ENCODE results near the gene UBE2U.
"Not testable (repeated sequence)": the region's sequence is repeated elsewhere in the genome, so short reads cannot be mapped to it uniquely, and the experiment has no call there.

Gene UBE2U

DNA sequence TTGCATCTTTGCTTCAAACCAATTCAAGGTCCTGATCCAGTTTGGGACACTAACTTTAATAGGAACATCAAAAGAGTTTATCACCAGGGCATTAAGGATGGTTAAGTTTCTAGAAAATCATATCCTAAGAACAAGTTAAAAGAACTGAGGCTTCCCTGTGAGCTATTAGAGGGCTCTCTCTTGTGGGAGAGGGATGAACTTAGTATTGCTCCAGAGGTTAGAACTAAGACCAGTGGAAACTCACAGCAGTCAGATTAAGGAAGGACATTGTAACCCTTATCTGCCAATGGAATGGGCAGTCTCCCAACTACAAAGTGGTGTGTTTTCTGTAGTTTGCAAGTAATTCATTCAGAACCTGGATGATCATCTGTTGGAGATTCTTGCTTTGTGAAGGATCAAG lies 36.8 kb downstream of the UBE2U start:
- DNase-seq (ENCODE audit: low read depth), result peak; percentile 10

DNA sequence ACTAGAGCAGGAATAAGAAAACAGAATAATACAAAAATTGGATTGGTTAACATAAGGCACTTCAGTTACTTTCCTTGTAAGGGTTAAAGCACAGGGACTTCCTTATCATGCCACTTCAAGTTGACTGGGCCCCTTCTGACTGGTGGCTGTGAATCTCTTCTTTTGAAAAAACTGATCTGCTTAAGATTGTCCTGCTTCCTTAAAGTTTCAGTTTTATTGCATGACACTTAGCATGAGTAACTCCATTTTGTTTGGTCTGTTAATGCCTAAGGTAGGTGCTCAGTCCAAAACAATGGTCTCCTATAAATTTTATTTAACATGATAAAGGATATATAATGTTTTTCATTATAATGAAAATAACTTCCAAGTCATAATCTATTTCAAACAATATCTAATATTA lies 37.6 kb downstream of the UBE2U start:
- DNase-seq (ENCODE audit: low read depth), result no peak

DNA sequence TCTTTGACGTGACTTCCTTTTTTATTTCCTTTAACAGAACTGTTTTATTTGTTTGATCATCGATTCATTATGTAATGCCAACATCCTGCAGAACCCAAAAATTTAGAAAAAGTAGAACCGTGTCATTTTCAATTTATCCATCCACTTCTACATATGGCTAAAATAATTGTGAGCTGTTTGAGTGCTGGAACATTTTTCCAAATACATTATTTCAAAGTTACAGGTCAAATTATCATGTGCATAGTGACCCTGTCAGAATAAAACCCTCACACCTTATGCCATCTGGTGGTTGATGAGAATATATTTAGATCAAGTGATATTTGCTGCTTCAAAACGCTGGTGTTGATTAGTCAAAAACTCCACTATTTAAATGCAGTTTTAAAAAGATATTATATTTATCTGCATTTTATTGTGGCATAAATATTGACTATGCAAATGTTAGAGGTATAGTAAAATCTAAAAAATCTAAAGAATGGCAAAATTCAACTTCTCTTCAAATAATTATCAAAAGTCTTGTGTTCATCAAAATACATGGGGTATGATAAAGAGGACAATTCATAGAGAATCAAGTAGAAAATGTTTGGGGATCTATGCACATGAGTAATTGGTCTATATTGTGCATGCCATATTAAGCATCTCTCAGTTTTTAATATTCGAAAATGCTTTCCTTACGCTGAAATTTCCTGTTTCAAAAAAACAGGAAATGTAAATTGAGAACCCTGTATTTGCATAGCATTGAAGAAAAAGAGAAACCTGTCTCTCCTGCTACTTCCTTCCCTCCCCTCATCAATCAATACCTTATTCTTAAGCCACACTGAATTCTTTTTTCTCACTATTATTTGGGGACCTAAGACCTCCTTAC lies 39.7 kb downstream of the UBE2U start:
- DNase-seq (ENCODE audit: low read depth), result peak; percentile 60

DNA sequence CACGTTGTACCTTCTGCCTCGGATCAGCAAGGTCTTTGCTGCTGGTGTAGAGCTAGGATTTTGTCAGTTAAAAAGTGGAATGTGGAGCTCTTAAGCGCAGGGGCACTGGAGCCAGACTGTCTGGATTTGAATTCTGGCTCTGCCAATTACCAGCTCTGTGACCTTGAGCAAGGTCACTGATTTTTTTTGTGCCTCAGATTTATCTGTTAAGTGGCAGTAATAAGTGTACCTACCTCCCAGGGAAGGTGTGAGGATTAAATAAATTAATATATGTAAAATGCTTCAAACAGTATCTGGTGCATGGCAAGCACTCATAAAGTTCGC lies 40.3 kb downstream of the UBE2U start:
- DNase-seq (ENCODE audit: low read depth), result no peak

DNA sequence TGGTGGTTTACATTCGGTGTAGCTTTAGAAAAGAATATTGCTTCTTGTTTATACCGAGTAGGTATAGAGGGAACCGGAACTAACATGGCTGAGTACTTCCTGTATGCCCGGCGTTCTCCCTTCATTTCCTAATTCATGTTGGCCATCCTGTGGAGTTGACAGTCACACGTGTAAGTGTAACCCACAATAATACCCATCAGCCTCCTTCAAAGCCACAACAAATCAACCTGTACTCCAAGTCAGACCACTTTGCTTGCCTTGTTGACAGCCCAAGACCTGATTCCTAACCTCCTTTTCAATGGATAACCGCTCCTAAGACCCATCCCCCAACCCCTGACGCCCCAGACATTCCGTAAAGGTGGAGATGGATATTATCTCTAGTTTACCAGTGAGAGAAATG lies 42.1 kb downstream of the UBE2U start:
- no peak for DNase-seq (ENCODE audit: low read depth)

DNA sequence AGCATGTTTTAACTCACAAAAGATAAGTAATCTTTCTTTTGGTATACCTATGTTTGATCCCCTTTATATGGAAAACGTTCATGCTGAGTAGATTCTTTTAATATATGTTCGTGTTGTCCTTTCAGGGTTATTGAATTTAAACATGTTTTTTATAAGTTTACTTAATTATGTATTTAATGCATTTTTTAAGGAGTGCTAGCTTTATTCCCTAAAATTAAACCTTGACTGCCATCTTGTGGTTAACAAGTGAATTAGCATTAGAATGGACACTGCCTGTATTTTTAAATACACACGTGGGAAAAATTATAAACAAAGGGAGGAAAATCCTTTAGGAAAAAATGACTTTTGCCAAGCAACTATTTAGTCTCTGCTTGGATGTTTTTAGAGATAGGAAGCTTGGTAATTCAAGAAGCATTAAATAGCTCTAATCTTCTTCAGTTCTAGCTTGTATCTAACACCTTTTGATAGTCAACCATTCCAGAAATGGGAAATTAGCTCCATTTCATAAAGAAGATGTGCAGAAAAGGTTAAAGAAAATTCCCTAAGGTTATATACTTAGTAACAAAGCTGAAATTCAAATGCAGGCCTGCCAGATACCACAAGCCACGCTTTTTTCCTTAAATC lies 43.0 kb downstream of the UBE2U start:
- DNase-seq (ENCODE audit: low read depth), result no peak

DNA sequence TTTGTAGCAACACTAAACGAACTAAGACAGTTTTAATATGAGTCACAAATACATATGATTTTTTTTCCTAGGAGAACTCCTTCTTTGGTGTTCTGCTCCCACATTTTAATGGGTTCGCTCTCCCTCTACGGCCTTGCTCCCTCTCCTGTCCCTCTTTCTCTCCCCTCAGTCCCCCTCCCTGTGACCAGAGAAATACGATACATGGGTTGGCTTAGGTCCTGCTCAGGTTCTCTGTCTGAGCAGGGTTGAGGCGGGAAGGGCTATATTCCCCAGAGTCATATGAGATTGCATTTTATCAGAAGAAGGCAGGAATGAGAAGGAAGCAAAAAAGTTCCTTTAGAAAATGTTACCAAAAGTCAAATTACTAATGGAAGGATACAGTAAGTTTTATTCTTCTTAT lies 44.6 kb downstream of the UBE2U start:
- DNase-seq (ENCODE audit: low read depth), result no peak

DNA sequence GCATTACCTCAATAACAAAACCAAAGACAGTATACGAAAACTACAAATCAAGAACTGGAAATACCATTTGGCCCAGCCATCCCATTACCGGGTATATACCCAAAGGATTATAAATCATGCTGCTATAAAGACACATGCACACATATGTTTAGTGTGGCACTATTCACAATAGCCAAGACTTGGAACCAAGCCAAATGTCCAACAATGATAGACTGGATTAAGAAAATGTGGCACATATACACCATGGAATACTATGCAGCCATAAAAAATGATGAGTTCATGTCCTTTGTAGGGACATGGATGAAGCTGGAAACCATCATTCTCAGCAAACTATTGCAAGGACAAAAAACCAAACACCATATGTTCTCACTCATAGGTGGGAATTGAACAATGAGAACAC lies 47.0 kb downstream of the UBE2U start:
- DNase-seq (ENCODE audit: low read depth), result not testable (repeated sequence)

DNA sequence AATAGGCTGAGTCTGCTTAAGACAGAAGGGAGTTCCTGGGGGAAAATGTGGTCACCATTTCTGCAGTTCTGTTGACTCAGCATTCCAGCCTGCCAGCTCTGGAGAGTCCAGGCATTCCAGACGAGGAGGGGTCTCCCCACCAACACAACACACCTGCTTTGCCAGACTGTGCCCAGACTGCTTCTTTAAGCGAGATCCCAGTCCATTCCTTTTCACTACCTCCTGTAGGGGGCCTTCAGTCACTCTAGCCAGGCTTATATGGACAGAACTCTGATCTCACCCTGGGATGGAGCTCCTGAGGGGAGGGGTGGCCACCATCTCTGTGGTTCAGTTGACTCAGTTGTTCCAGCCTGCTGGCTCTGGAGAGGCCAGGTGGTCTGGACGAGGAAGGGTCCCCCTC lies 48.5 kb downstream of the UBE2U start:
- DNase-seq (ENCODE audit: low read depth), result no peak

DNA sequence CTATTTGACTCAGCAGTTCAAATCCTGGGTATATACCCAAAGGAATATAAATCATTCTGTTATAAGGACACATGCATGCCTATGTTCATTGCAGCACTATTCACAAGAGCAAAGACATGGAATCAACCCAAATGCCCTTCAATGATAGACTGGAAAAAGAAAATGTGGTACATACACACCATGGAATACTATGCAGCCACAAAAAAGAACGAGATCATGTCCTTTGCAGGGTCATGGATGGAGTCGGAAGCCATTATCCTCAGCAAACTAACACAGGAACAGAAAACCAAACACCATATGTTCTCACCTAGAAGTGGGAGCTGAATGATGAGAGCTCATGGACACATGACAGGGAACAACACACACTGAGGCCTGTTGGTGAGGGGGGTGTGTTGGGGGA lies 53.8 kb downstream of the UBE2U start:
- not testable (repeated sequence) for DNase-seq (ENCODE audit: low read depth)

DNA sequence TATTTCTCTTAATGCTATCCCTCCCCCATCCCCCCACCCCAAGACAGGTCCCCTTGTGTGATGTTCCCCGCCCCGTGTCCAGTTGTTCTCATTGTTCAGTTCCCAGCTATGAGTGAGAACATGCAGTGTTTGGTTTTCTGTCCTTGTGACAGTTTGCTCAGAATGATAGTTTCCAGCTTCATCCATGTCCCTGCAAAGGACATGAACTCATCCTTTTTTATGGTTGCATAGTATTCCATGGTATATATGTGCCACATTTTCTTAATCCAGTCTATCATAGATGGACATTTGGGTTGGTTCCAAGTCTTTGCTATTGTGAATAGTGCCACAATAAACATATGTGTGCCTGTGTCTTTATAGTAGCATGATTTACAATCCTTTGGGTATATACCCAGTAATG lies 55.0 kb downstream of the UBE2U start:
- DNase-seq (ENCODE audit: low read depth), result not testable (repeated sequence)

DNA sequence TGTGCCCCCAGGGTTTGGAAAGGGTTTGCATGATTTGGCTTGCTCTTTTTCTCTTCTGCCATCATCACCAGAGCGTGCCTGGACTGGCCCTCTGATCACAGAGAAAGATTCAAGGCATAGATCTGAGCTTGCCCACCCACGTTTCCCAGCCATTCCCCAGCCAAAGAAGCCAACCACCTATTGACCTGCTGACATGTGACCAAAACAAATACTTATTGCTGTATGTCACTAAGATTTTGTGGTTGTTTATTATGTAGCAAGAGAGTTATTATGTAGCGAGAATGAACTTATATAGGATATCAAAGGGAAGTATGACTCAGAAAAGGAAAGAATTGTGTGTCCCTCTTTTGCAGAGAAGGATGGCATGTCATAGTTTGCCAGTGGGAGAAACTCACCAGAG lies 59.9 kb downstream of the UBE2U start:
- no peak for DNase-seq (ENCODE audit: low read depth)

DNA sequence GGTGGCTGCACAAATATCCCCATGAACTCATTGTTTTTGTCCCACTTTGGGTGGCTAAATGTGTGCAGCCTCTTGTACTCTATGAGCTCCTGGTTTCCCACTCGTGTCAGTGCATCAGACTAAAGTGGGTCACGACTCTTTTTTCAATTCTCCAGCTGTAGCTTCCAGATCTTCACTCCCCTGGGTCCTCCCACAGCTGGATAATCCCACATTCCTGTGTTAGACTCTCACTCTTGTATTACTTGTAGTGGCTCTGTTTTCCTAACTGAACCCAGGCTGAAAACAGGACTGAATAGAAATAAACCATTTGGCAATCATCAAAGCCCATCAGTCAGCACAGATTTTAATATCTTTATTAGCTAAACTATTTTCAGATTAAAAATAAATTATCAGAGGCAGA lies 60.4 kb downstream of the UBE2U start:
- no peak for DNase-seq (ENCODE audit: low read depth)

DNA sequence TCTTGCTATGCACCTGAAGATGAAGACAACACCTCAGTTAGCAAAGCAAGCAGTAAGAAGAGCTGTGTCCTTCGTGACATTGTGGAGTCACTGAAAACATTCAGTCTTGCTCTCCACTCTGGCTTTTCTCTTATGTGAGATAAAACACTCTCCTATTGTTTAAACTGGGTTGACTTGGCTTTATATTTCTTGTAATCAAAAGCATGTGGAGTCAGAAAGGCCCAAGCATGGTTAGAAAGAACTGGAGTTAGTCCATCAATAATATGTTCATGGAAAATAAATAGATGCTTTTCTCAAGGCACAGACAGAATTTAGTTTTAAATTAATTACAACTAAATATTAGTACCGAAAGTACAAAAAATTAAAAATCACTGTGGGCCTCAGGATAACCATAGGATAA lies 61.7 kb downstream of the UBE2U start:
- DNase-seq (ENCODE audit: low read depth), result no peak

DNA sequence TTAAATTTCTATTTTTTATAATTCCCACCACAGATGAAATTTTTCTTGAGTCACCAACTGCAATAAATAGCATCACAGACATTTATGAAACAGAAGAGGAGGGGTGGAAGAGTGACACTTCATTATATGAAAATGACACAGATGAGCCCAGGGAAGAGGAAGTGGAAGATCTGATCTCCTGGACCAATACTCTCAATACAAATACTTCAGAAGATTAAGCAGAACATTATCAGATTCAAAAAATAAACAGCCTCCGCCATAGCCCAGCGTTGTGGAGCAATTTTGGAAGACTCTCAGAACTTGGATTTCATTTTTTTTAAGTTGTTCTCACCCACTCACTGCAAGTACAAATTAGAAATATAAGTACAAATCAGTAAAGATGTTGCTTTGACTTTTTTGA lies 63.6 kb downstream of the UBE2U start:
- no peak for DNase-seq (ENCODE audit: low read depth)

DNA sequence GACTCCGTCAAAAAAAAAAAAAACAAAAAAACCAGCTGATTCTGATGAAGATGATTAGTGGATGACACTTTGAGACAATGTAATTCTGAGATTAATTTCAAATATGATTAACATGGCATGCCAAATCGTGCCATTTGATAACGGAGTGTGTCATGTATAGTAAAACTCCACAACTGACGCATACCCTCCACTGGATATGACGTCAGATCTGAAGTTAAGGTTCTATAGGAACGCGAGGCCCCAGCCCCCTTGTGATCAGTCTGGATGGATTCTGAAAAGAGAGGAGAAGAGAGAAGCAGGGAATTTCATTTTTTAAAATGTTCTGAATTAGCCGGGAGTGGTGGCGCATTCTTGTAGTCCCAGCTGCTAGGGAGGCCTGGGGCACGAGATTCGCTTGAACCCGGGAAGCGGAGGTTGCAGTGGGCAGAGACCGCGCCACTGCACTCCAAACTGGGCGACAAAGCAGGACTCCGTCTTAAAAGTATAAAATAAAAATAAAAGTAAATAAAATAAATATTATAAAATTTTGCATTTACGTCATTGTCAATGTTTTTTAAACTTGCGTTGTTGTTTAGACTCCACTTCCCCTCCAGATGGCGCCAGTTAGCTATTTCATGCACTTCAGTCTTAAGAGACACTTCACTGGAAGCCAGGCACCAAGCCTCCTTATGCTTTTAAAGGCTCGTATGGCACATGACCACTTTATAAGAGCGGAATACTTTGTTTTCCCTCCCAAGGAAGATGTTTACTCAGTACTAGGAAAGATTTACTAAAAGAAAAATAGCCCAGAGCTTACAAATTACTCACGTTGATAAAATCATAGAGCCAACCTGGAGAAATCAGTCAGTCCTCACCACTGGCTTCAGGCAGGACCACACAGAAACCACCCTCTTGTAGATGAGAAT lies 65.5 kb downstream of the UBE2U start:
- peak; percentile 90 for DNase-seq (ENCODE audit: low read depth)

DNA sequence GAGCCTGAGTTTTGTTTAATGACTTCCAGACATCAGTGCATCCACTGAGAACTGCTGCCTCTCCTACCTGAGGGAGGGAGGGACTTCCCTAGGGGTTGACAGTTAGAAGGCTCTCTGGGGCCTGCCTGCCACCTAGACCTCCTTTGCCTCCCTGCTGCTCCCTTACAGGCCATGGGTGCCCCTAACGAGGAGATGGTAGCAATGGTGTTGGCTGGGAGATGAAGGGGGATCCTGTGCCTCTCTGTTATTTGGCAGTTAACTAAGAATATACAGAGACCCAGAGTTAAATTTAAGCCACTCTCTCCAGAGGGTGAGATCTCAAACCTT lies 66.1 kb downstream of the UBE2U start:
- DNase-seq (ENCODE audit: low read depth), result no peak

DNA sequence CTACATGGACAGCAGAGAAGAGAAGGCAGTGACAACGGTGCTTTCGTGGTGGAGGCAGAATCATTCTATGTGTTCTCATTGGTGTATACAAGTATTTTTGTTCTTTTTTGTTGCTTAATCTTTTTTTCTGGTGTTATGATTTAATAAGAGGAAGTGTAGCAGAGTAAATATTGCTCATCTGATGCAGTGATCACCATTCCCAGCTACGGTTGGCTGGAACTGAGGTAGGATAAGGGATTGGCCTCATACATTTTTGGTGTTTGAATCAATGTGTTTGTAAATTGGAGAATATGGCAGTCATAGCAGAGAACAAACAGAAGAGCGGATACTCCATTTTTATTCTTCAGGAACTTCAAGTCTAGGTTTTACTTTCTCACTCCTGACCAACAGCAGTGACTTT lies 76.6 kb downstream of the UBE2U start:
- no peak for DNase-seq (ENCODE audit: low read depth)

DNA sequence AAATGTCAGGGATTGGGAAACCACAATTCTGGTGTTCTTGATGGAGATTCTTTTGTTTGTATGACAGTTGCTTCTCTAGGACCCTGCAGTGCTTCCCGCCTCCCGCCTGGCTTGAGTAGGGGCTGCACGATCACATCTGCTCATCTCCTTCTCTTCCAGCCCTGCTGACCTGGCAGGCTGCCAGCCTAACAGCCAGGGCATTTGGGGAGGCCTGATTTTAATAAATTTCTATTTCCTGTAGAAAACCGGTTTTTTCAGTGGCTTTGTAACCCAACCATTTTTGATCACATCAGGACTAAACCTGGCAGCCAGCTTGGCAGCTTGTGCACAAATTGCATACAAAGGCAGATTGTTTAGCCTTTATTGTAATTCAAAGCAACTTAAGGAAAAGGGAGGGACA lies 78.9 kb downstream of the UBE2U start:
- DNase-seq (ENCODE audit: low read depth), result no peak

DNA sequence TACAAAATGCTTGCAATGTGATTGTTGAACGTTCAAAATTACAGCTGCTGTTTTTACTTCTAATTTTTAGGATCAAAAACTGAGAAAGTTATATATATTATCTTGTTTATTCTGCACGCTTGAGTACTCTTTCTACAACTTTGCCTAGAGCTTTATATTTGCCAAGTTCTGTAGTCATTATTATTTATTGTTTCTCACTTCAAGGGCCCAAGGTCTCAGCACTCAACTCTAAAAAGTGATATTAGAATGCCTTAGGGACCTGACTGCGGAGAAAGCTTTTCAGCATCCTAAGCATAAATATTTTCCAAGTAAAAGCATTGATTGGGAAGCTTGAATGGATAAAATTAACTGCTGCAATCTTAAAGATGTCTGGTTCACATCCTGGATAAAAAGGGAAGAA lies 83.6 kb downstream of the UBE2U start:
- DNase-seq (ENCODE audit: low read depth), result no peak

DNA sequence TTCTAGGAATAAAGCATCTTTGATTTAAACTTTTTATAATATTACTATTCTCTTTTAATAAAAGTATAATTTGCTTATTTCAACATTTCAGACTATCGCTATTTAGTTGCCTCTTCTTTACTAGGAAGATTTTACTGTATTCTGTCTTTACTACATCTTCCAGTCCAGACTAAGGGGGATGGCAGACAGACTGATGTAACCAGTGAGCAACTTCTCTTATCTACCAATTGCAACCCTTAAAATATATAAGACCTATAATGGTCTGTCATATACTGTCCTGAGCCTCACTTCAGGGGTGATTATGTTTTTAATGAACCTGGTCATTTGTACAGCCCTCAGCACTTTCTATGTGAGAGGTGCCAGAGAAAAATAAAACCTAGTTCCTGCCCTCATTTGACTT lies 87.0 kb downstream of the UBE2U start:
- DNase-seq (ENCODE audit: low read depth), result no peak

DNA sequence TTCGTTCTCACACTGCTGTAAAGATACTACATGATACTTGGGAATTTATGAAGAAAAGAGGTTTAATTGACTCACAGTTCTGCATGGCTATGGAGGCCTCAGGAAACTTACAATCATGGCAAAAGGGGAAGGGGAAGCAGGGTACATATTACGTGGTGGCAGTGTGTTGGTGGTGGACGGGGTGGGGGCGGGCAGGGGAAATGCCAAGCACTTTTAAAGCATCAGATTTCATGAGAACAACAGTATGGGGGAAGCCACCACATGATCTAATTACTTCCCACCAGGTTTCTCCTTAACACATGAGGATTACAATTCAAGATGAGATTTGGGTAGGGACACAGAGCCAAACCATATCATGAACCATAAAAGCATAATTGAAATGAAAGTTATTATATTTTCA lies 88.5 kb downstream of the UBE2U start:
- DNase-seq (ENCODE audit: low read depth), result no peak

DNA sequence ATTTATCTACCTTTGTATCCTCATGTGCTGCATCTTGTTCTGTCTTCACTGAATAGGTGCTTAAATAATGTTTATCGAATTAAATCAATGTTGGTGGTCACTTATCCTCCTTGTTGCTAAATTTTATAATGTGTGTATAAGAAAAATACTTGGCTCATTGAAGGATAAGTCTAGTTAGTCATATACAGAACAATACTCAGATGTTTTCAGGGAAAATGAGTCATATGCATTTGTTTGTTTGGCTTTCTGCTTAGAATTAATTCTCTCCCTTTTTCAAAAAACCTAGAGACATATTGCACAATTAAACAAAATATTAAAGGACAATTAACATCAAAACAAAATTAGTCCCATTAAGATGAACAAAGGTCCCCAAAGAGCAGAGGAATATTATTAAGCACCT lies 89.0 kb downstream of the UBE2U start:
- no peak for DNase-seq (ENCODE audit: low read depth)
